GM12878 (cell line): ENCODE data around the gene COL4A2. TPM values are rescaled to one million over a fixed set of nuclear protein-coding genes. Genes with fewer than 3 reads are reported as not detected.

Experiments
- ASH2L ChIP-seq: fragments of 300-600, 200-600 bp; sonication (generic); IDR thresholded peaks from 2 replicates; pipeline ENCODE4 v1.6.1; 2017; ENCODE audit warnings: low read depth, mild to moderate bottlenecking, borderline replicate concordance
- BRCA1 ChIP-seq: IDR thresholded peaks from 2 replicates; pipeline ENCODE4 v1.6.1; 2011; ENCODE audit warnings: low read depth, low read length, improper control_type of control experiment
- CREB1 ChIP-seq: IDR thresholded peaks from 2 replicates; pipeline ENCODE4 v1.6.1; 2012; ENCODE audit warnings: low read depth, mild to moderate bottlenecking, inconsistent platforms
- EED ChIP-seq: sonication (generic); IDR thresholded peaks from 2 replicates; pipeline ENCODE4 v1.6.1; 2016; ENCODE audit warnings: antibody characterized with exemption, low read depth
- EGR1 ChIP-seq, 2 experiments: IDR thresholded peaks; 1 replicate in 1 of 2; 2 replicates in 1 of 2; pipeline ENCODE4 v1.6.1; 2011 to 2012; ENCODE audit warnings: low read depth in 2 of 2, low read length in 2 of 2, borderline replicate concordance in 1 of 2, mild to moderate bottlenecking in 1 of 2, moderate library complexity in 1 of 2
- FOXK2 ChIP-seq: fragments of 450-650 bp; IDR thresholded peaks from 2 replicates; pipeline ENCODE4 v1.6.1; 2017; ENCODE audit warnings: mild to moderate bottlenecking, moderate library complexity
- KDM1A ChIP-seq: fragments of 200-600 bp; sonication (generic); IDR thresholded peaks from 2 replicates; pipeline ENCODE4 v1.6.1; 2016; ENCODE audit warnings: borderline replicate concordance
- MLLT1 ChIP-seq: fragments of 450-650 bp; IDR thresholded peaks from 2 replicates; pipeline ENCODE4 v1.6.1; 2016; ENCODE audit warnings: mild to moderate bottlenecking
- MYC ChIP-seq: IDR thresholded peaks from 2 replicates; pipeline ENCODE4 v1.6.1; 2011; ENCODE audit warnings: mild to moderate bottlenecking, low read length, moderate library complexity, inconsistent platforms; ENCODE audit not compliant: insufficient read depth, insufficient replicate concordance, insufficient read length, severe bottlenecking
- NFYB ChIP-seq: IDR thresholded peaks from 2 replicates; pipeline ENCODE4 v1.6.1; 2011; ENCODE audit warnings: low read depth, mild to moderate bottlenecking, low read length, improper control_type of control experiment, moderate library complexity; ENCODE audit not compliant: insufficient read depth
- NR2F1 ChIP-seq: fragments of 450-650 bp; conservative IDR thresholded peaks from 2 replicates; pipeline ENCODE4 v1.6.1; 2017; ENCODE audit warnings: mild to moderate bottlenecking
- RUNX3 ChIP-seq: IDR thresholded peaks from 2 replicates; pipeline ENCODE4 v1.6.1; 2012; ENCODE audit warnings: low read length, inconsistent platforms
- SRF ChIP-seq, 2 experiments: IDR thresholded peaks; 2 replicates each; pipeline ENCODE4 v1.6.1; 2011; ENCODE audit warnings: low read depth in 2 of 2, low read length in 2 of 2, mild to moderate bottlenecking in 1 of 2, moderate library complexity in 1 of 2
- ZBED1 ChIP-seq: IDR thresholded peaks from 2 replicates; pipeline ENCODE4 v1.6.1; 2016; ENCODE audit warnings: borderline replicate concordance
- ZNF687 ChIP-seq: fragments of 450-650 bp; IDR thresholded peaks from 2 replicates; pipeline ENCODE4 v1.6.1; 2017; ENCODE audit warnings: mild to moderate bottlenecking, moderate library complexity
- polyA plus RNA-seq, 11 experiments: library from polyadenylated mRNA; depleted of rRNA in 4 of 11; unstranded in 6 of 11; stranded (reverse) in 5 of 11; fragments of >200 nt; fragmentation: Nextera tagmentation in 4 of 11; fragmentation: Illumina TruSeq in 1 of 11; extraction: Ambion mirVana in 4 of 11; extraction: Trizol in 1 of 11; gene quantifications; 1 replicate in 1 of 11; 2 replicates in 10 of 11; pipeline versions ENCODE4 v1.2.1 to v1.2.3, GENCODE V29; 2011 to 2016; ENCODE audit warnings: inconsistent platforms in 2 of 11, missing spikeins in 2 of 11, low read depth in 1 of 11
- total RNA-seq, 4 experiments: library from RNA; depleted of rRNA in 3 of 4; stranded (reverse); fragments of >200 nt in 3 of 4; fragmentation: Illumina TruSeq in 1 of 4; extraction: Trizol in 1 of 4; gene quantifications; 2 replicates each; pipeline versions ENCODE4 v1.2.1 to v1.2.3, GENCODE V29; 2013 to 2021
- TF ChIP-seq, protein P1 (sequence below): fragments of 450-650 bp; IDR thresholded peaks from 2 replicates; pipeline ENCODE4 v1.6.1; 2017; ENCODE audit warnings: mild to moderate bottlenecking, low read depth, inconsistent platforms; ENCODE audit not compliant: poor library complexity, severe bottlenecking
- TF ChIP-seq, protein P2 (sequence below): IDR thresholded peaks from 2 replicates; pipeline ENCODE4 v1.6.1; 2012; ENCODE audit warnings: low read depth, low read length, improper control_type of control experiment

Gene COL4A2
- total and polyA plus RNA-seq, 10 of the 15 experiments (the other 5 are each of a cell fraction or from before 2014, with no cell fraction given), result 0.16 to 1.6 (median 0.62) TPM; not detected in 3

GRCh38 chr13:110471833-110472162 is 164.7 kb downstream of the COL4A2 start (continued):
- TF ChIP-seq EED (peak; percentile 97), KDM1A (no peak), CREB1 (peak; percentile 93), EGR1 (IDR thresholded peaks at IDR 0.05; ENCODE audit: borderline replicate concordance in 1 of 2, low read depth in 2 of 2, low read length in 2 of 2) (peak in 1 of 2 experiments; percentile 93; a peak in 2 of 3 replicates), RUNX3 (peak; percentile 94), SRF (IDR thresholded peaks at IDR 0.05; ENCODE audit: low read depth in 2 of 2, low read length in 2 of 2) (peak in 1 of 2 experiments; percentile 71; a peak in 1 of 4 replicates), NR2F1 (peak; percentile 96), BRCA1 (no peak), ASH2L (0 out of 2 replicates have a peak, but pooled peaks have one; percentile 2), ZNF687 (no peak), ZBED1 (peak; percentile 90; the same call in 1 of the 2 replicates), NFYB (no peak), MLLT1 (peak; percentile 77; the same call in 1 of the 2 replicates), MYC (no peak), FOXK2 (no peak)
- TF ChIP-seq, protein P1, sequence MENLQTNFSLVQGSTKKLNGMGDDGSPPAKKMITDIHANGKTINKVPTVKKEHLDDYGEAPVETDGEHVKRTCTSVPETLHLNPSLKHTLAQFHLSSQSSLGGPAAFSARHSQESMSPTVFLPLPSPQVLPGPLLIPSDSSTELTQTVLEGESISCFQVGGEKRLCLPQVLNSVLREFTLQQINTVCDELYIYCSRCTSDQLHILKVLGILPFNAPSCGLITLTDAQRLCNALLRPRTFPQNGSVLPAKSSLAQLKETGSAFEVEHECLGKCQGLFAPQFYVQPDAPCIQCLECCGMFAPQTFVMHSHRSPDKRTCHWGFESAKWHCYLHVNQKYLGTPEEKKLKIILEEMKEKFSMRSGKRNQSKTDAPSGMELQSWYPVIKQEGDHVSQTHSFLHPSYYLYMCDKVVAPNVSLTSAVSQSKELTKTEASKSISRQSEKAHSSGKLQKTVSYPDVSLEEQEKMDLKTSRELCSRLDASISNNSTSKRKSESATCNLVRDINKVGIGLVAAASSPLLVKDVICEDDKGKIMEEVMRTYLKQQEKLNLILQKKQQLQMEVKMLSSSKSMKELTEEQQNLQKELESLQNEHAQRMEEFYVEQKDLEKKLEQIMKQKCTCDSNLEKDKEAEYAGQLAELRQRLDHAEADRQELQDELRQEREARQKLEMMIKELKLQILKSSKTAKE, result peak; percentile 82
- TF ChIP-seq, protein P2, sequence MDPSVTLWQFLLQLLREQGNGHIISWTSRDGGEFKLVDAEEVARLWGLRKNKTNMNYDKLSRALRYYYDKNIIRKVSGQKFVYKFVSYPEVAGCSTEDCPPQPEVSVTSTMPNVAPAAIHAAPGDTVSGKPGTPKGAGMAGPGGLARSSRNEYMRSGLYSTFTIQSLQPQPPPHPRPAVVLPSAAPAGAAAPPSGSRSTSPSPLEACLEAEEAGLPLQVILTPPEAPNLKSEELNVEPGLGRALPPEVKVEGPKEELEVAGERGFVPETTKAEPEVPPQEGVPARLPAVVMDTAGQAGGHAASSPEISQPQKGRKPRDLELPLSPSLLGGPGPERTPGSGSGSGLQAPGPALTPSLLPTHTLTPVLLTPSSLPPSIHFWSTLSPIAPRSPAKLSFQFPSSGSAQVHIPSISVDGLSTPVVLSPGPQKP, result no peak
